Measurements from ENCODE around the gene MORF4L2. TPM values are rescaled to one million over a fixed set of nuclear protein-coding genes. Genes with fewer than 3 reads are reported as not detected.

The MORF4L2 gene, protein sequence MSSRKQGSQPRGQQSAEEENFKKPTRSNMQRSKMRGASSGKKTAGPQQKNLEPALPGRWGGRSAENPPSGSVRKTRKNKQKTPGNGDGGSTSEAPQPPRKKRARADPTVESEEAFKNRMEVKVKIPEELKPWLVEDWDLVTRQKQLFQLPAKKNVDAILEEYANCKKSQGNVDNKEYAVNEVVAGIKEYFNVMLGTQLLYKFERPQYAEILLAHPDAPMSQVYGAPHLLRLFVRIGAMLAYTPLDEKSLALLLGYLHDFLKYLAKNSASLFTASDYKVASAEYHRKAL
- total RNA-seq = 766 and 1,110 TPM in 2 replicates

DNA sequence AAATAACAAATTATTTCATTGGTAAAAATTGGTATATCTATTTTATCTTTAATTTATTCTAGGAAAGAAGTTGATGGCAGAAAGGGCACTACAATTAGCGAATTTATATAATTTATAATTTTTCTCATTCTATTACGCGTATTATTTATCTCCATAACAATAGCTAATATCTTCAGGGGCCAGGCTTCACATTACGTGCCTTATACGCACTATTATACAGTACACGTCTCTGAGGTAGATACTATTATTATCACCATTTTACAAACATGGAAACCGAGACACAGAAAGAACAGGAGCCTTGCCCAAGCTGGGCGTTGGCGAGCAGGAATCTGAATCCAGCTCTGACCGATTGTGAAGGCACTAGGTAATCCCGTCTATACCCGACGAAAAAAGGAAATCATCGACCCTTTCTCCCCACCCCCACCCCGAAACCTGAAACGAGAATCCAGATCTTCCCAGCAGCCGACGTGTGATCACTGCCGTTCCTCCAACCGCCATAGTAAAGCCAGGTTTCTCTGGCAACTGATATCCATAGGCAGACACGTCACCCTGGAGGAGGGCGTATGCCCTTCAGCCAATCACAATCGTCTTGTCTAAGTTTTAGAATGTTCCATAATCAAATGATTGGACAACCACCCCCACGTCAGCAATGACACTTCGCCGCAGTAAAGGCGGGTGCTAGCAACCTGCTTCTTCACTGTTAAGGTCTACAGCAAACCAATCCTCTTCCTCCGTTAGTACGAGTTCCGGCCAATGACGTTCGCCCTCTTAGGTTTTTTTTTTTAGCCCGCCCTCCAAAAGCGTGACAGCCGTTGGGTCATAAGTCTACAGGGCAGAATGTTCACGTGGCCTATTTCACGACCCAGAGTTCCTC is at the start of gene MORF4L2:
TSS of gene MORF4L2 (minus strand) at position 501 of the 874 bp plus-strand sequence. CDS start 9,672 bp downstream, outside the sequence.

DNA sequence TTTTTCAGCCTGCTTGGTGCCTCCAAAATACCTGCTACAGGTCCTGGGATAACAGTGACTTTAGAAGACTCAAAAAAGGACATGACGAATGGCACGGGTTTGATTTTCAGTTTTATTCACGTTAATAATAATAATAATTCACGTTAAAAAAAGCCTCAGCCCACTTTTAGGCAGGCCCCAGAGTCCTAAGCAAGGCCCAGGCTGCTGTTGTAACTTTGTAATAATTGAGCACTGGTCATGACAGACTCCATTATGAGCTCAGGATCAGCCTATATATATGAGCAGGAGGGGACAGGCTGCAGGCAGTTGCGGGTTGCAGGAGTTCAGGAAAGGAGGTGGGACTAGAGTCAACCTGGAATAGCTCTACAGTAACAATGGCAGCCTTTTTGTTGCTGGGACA is 24.1 kb upstream of the MORF4L2 start, which contains the start of gene TMEM31:
TSS of gene TMEM31 (plus strand) at position 301 of the 400 bp plus-strand sequence. CDS start 1,350 bp downstream, outside the sequence.

DNA sequence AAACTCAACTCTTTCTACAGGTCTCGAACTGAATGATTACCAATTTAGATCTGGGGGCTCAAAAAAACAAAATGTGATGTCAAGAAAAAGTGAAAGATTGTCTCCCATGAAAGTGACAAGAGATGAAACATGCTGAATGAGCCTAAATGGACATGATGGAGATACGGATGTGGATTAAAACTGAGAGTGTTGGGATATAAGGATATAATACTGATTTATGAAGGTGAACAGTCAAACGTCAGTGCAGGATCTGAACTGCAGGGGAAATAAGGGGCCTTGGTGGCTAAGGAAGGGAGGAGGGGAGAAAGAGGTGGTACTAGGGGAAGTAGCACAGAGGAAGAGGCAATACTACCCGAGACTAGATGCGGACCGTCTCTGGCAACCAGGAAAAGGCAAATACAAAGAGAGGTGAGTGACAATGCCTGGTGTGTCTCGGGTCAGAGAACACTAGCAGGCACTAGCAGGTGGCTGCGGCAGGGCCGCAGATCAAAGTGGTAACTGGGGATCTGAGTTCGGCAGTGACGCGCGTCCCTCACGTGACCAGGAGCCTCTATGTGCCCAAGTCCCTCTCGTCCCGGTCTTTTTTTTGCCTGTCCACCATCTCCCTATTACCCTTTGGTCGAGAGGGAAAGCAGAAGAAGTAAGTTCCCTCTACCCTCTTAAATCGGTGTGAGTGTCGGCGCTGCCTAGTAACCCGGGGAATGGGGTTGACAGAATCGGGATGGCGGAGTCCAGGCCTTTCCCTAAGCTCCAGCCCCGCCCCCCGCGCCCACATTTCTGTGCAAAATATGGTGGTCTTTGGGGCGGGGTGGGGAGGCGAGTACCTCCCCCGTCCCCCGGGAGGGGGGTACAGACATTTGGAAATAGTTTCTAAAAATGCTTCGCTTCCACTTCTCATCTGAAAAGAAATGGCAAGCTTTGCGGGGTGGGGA is 57.8 kb downstream of the MORF4L2 start, which contains the start of gene TCEAL1:
TSS of gene TCEAL1 (plus strand) at position 590 of the 932 bp plus-strand sequence. CDS start 942 bp downstream, outside the sequence.

Other genes with a start within 250 kb of the MORF4L2 start
- gene RAB40A, start 167.2 kb downstream of the MORF4L2 start, total RNA-seq = under 0.01 and 0.25 TPM in 2 replicates
- gene TCEAL4, start 101.2 kb downstream of the MORF4L2 start, total RNA-seq = 33.5 and 76.1 TPM in 2 replicates
- gene TCEAL3, start 78.7 kb downstream of the MORF4L2 start, total RNA-seq = 12.4 and 23.6 TPM in 2 replicates
- 17.4 and 31.4 TPM in 2 replicates for gene TCEAL1, start 57.7 kb downstream of the MORF4L2 start, total RNA-seq
- gene TMEM31, start 24.2 kb upstream of the MORF4L2 start, total RNA-seq = not detected in 2 replicates
- gene PLP1, start 90.1 kb upstream of the MORF4L2 start, total RNA-seq = under 0.01 and 0.22 TPM in 2 replicates
- 1.1 and 3.2 TPM in 2 replicates for gene RAB9B, start 145.6 kb upstream of the MORF4L2 start, total RNA-seq

All from uterine smooth muscle cell (primary cell).